Endothelial cell of umbilical vein (primary cell): ENCODE results near the gene NFIA. TPM values are rescaled to one million over a fixed set of nuclear protein-coding genes. Genes with fewer than 3 reads are reported as not detected.

Source experiments
- BruUV-seq: library from RNA; stranded (reverse); fragments of 400-500 nt; replicated peaks from 2 replicates; lab custom pipeline; 2021; lab: Mats Ljungman, UMichigan
- CTCF ChIA-PET: fragments of 300-600, 350-600 bp; sonication (Branson Sonifier 250); formaldehyde crosslinking; loops from one replicate; lab custom pipeline; 2021; ENCODE audit warnings: antibody characterized with exemption, inconsistent platforms; lab: Charles Lee
- POLR2A ChIA-PET: fragments of 300-600, 350-600 bp; sonication (Branson Sonifier 250); formaldehyde crosslinking; loops from one replicate; lab custom pipeline; 2021; ENCODE audit warnings: antibody characterized with exemption, inconsistent platforms; lab: Charles Lee
- DNase-seq: peaks from one replicate; pipeline ENCODE4 v3.0.0-alpha.2; 2011; ENCODE audit warnings: low read depth, low spot score
- FAIRE-seq: peaks from 2 replicates; lab custom pipeline; 2011; peaks lifted over from hg19 to GRCh38; lab: Jason Lieb, UNC
- H2AFZ ChIP-seq: 2 replicates; pipeline ENCODE4 v1.6.0; 2012; ENCODE audit warnings: low read depth, low read length, control low read depth, inconsistent platforms
- H3K27ac ChIP-seq: 2 replicates; pipeline ENCODE4 v1.5.1; 2011; ENCODE audit warnings: low read depth, mild to moderate bottlenecking, control low read depth, low read length, moderate library complexity; ENCODE audit not compliant: insufficient read depth
- H3K27me3 ChIP-seq, 2 experiments: 2 replicates each; pipeline versions ENCODE4 v1.6.0 to v1.6.1; 2011; ENCODE audit warnings: low read length in 2 of 2, mixed read lengths in 1 of 2; ENCODE audit not compliant: control insufficient read depth in 2 of 2, insufficient read depth in 2 of 2
- H3K36me3 ChIP-seq, 2 experiments: 2 replicates in 1 of 2; 3 replicates in 1 of 2; pipeline ENCODE4 v1.5.1; 2011; ENCODE audit warnings: low read length in 2 of 2, mild to moderate bottlenecking in 1 of 2, moderate library complexity in 1 of 2; ENCODE audit not compliant: control insufficient read depth in 2 of 2, insufficient read depth in 2 of 2; ENCODE audit errors: extremely low read depth in 1 of 2
- H3K4me1 ChIP-seq: 3 replicates; pipeline ENCODE4 v1.5.1; 2011; ENCODE audit warnings: mild to moderate bottlenecking, low read length; ENCODE audit not compliant: control insufficient read depth, insufficient read depth; ENCODE audit errors: extremely low read depth
- H3K4me2 ChIP-seq: 2 replicates; pipeline ENCODE4 v1.6.1; 2011; ENCODE audit warnings: low read length, control low read depth, mixed read lengths; ENCODE audit not compliant: insufficient read depth
- H3K4me3 ChIP-seq, 3 experiments: fragments of 200-600 bp in 1 of 3; sonication (generic), shearing (Covaris generic) in 1 of 3; replicated peaks in 1 of 3; 2 replicates each; pipeline ENCODE4 v1.5.1; 2011 to 2016; ENCODE audit warnings: control low read depth in 3 of 3, low read length in 3 of 3, mild to moderate bottlenecking in 2 of 3, inconsistent platforms in 1 of 3, low read depth in 1 of 3, moderate library complexity in 1 of 3; ENCODE audit not compliant: insufficient read depth in 1 of 3
- H3K79me2 ChIP-seq: 2 replicates; pipeline ENCODE4 v1.6.0; 2012; ENCODE audit warnings: low read length, inconsistent platforms; ENCODE audit not compliant: control insufficient read depth, insufficient read depth
- H3K9ac ChIP-seq: replicated peaks from 2 replicates; pipeline ENCODE3; 2011; ENCODE audit warnings: low read length, control low read depth; ENCODE audit not compliant: insufficient read depth; ENCODE audit errors: extremely low read depth
- H3K9me1 ChIP-seq: replicated peaks from 3 replicates; pipeline ENCODE4 v1.6.0; 2011; ENCODE audit warnings: mild to moderate bottlenecking, low read length; ENCODE audit not compliant: control insufficient read depth, insufficient read depth; ENCODE audit errors: extremely low read depth
- H3K9me3 ChIP-seq: replicated peaks from 2 replicates; pipeline ENCODE4 v1.5.1; 2012; ENCODE audit warnings: low read length, inconsistent platforms; ENCODE audit not compliant: control insufficient read depth, insufficient read depth
- H4K20me1 ChIP-seq: replicated peaks from 2 replicates; pipeline ENCODE3; 2011; ENCODE audit warnings: mild to moderate bottlenecking, low read length; ENCODE audit not compliant: control insufficient read depth, insufficient read depth; ENCODE audit errors: extremely low read depth
- EZH2 ChIP-seq: IDR thresholded peaks from 2 replicates; pipeline ENCODE4 v1.6.1; 2012; ENCODE audit warnings: borderline replicate concordance, low read depth, mild to moderate bottlenecking, moderate library complexity, low read length, inconsistent platforms; ENCODE audit not compliant: severe bottlenecking
- FOS ChIP-seq: IDR thresholded peaks from 2 replicates; pipeline ENCODE4 v1.6.1; 2011; ENCODE audit warnings: mild to moderate bottlenecking, low read length, moderate library complexity, borderline replicate concordance; ENCODE audit not compliant: insufficient read depth
- GATA2 ChIP-seq: IDR thresholded peaks from 2 replicates; pipeline ENCODE4 v1.7.0; 2011; ENCODE audit warnings: low read depth, mild to moderate bottlenecking, moderate library complexity, mixed read lengths, low read length; ENCODE audit not compliant: insufficient read length, insufficient read depth
- JUN ChIP-seq: IDR thresholded peaks from 2 replicates; pipeline ENCODE4 v1.6.1; 2011; ENCODE audit warnings: borderline replicate concordance, low read depth; ENCODE audit not compliant: insufficient read length, insufficient read depth
- MYC ChIP-seq: IDR thresholded peaks from one replicate; pipeline ENCODE4 v1.6.1; 2011; ENCODE audit warnings: mild to moderate bottlenecking, low read depth, low read length
- POLR2A ChIP-seq: IDR thresholded peaks from 2 replicates; pipeline ENCODE4 v1.6.1; 2012; ENCODE audit warnings: low read depth, mild to moderate bottlenecking, control low read depth, low read length
- POLR2AphosphoS5 ChIP-seq: IDR thresholded peaks from 2 replicates; pipeline ENCODE4 v1.6.1; 2012; ENCODE audit warnings: low read depth, mild to moderate bottlenecking, control low read depth, low read length, moderate library complexity; ENCODE audit not compliant: insufficient read depth
- dilution Hi-C: fragments of 300-500 bp; cut with MboI; formaldehyde crosslinking; loops from one replicate; pipeline ENCODE4 v1.15.0; 2019; ENCODE audit warnings: low sequenced_read_pairs; ENCODE audit not compliant: extremely low pct_ligation_motif_present
- intact Hi-C: fragments of 100-400 bp; cut with micrococcal nuclease; formaldehyde crosslinking; loops from one replicate; pipeline ENCODE4 v1.10.0; 2022
- polyA plus RNA-seq, 4 experiments: library from polyadenylated mRNA; depleted of rRNA in 3 of 4; stranded (reverse) in 3 of 4; unstranded in 1 of 4; fragments of >200 nt; gene quantifications; 2 replicates each; pipeline versions ENCODE4 v1.2.1 to v1.2.3, GENCODE V29; 2011 to 2012; ENCODE audit warnings: missing spikeins in 1 of 4
- total RNA-seq: library from RNA; stranded (reverse); gene quantifications from 2 replicates; pipeline ENCODE4 v1.2.3, GENCODE V29; 2021
- TF ChIP-seq, protein P1 (sequence below): IDR thresholded peaks from 2 replicates; pipeline ENCODE4 v1.6.1; 2011; ENCODE audit not compliant: insufficient read depth, insufficient read length
- TF ChIP-seq, protein P2 (sequence below), 2 donors: IDR thresholded peaks; 1 replicate in 1 of 2; 2 replicates in 1 of 2; pipeline ENCODE4 v1.5.1; 2011; ENCODE audit warnings: low read length in 2 of 2, mild to moderate bottlenecking in 2 of 2, moderate library complexity in 2 of 2, control low read depth in 1 of 2, inconsistent platforms in 1 of 2, low read depth in 1 of 2; ENCODE audit not compliant: insufficient read depth in 1 of 2; ENCODE audit errors: extremely low read depth in 1 of 2

NFIA gene
- total and polyA plus RNA-seq, 2 donors (not counting 3 experiments of a cell fraction or from before 2014, with no cell fraction given), result 25.5 to 47.0 TPM

DNA sequence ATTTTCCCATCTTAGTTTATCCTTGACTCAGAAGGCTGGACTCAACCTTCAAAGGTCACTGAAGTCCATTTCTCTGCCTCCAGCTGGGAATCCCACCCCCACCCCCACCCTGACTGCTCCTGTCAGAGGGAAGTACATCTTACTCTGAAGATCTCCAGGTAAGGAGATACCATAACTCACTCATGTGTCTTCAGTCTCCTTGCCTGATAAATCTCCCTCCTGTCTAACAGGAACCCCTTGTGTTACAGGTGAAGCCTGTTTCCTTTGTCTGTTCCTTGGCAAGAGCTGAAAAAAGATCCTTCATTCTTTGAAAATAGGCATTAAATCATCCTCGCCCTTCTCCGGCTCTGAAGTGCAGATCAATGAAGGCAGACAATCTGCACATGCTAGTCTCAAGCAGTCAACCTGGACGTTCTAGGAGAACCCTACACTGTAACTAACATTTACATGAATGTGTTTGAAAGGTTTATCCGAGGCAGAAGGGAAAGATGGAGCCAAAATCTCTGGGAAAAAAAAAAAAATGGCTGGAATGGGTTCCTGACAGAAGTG is 392.0 kb downstream of the NFIA start:
- no peaks in the 10 kb centered on the region for H3K4me1 ChIP-seq
- POLR2A ChIA-PET, result no interaction called here
- H3K79me2 ChIP-seq, result no peaks in the 10 kb centered on the region
- dilution Hi-C loops, result no loop called here
- FAIRE-seq (no peak), DNase-seq (no peak)
- no peak overlapping the region for H3K4me3 ChIP-seq
- H3K27ac ChIP-seq, result no peak overlapping the region
- no peak overlapping the region for H2AFZ ChIP-seq
- H3K4me2 ChIP-seq, result no peak overlapping the region
- no peaks in the 10 kb centered on the region for H3K27me3 ChIP-seq
- H3K9me1 ChIP-seq, result no peaks in the 10 kb centered on the region
- no TSS peak for BruUV-seq
- no peak overlapping the region for H3K9ac ChIP-seq
- H3K9me3 ChIP-seq, result no peaks in the 10 kb centered on the region
- H4K20me1 ChIP-seq, result no peaks in the 10 kb centered on the region
- intact Hi-C loops, result no loop called here
- no peaks in the 10 kb centered on the region for H3K36me3 ChIP-seq
- CTCF ChIA-PET, result interaction anchor here (1.5 kb wide), 1 partner anchor 1503 kb away, joined by 3 read pairs; no protein-coding TSS in a partner anchor
- no peak for TF ChIP-seq EZH2
- no peak for TF ChIP-seq JUN
- no peak for TF ChIP-seq POLR2AphosphoS5
- no peak for TF ChIP-seq FOS
- TF ChIP-seq POLR2A, result no peak
- TF ChIP-seq, protein P1, sequence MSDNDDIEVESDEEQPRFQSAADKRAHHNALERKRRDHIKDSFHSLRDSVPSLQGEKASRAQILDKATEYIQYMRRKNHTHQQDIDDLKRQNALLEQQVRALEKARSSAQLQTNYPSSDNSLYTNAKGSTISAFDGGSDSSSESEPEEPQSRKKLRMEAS, result no peak
- TF ChIP-seq, protein P2, sequence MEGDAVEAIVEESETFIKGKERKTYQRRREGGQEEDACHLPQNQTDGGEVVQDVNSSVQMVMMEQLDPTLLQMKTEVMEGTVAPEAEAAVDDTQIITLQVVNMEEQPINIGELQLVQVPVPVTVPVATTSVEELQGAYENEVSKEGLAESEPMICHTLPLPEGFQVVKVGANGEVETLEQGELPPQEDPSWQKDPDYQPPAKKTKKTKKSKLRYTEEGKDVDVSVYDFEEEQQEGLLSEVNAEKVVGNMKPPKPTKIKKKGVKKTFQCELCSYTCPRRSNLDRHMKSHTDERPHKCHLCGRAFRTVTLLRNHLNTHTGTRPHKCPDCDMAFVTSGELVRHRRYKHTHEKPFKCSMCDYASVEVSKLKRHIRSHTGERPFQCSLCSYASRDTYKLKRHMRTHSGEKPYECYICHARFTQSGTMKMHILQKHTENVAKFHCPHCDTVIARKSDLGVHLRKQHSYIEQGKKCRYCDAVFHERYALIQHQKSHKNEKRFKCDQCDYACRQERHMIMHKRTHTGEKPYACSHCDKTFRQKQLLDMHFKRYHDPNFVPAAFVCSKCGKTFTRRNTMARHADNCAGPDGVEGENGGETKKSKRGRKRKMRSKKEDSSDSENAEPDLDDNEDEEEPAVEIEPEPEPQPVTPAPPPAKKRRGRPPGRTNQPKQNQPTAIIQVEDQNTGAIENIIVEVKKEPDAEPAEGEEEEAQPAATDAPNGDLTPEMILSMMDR (IDR thresholded peaks at IDR 0.05; ENCODE audit: extremely low read depth in 1 of 2, insufficient read depth in 1 of 2, low read depth in 1 of 2, low read length in 2 of 2), result no peak
- no peak for TF ChIP-seq MYC
- TF ChIP-seq GATA2, result no peak
